Head of caudate nucleus (tissue), 42 donors: Measurements from ENCODE around the gene STARD10.
A peak's percentile ranks its signal among the peaks of the same experiment; 100 is the strongest.
"Not testable (repeated sequence)": the region's sequence is repeated elsewhere in the genome, so short reads cannot be mapped to it uniquely, and the experiment has no call there.

Experiments
- DNase-seq, 42 donors: peaks; one replicate each; pipeline versions ENCODE4 v3.0.0 to v3.0.0-alpha.2; 2020 to 2021; ENCODE audit warnings: mixed read lengths in 7 of 42
- intact Hi-C: fragments of 100-400 bp; cut with DNase I; formaldehyde crosslinking; loops from one replicate; pipeline ENCODE4 v1.15.0; 2022

Gene STARD10

DNA sequence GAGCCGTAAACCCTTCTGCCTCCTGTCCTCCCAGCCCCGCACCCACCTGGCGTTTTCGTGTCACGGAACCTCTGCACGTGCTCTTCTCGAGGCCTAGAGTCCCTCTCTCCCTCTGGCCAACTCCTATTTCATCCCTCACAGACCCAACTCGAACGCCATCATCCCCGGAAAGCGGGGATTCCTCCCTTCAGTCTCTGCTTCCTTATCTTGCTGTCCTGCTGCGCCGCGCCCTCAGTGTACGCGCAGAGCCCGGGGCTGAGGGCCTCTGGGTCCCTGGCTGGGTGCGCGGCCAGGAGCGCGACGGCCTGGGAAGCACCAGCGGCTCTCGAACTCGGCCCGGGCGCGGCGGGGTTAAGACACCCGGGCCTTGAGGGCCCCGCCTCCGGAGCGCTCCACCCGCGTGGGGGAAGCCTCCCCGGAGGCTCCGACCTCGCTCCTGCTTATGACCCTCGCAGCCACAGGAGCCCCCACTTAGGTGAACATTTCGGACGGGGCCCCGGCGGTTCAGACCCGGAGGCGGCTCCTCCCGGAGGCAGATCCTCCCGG lies 20.0 kb upstream of the STARD10 start:
- DNase-seq = peak in 41 of 42 donors; percentile 58 to 95 (median 88)
- intact Hi-C loops = no loop called here

DNA sequence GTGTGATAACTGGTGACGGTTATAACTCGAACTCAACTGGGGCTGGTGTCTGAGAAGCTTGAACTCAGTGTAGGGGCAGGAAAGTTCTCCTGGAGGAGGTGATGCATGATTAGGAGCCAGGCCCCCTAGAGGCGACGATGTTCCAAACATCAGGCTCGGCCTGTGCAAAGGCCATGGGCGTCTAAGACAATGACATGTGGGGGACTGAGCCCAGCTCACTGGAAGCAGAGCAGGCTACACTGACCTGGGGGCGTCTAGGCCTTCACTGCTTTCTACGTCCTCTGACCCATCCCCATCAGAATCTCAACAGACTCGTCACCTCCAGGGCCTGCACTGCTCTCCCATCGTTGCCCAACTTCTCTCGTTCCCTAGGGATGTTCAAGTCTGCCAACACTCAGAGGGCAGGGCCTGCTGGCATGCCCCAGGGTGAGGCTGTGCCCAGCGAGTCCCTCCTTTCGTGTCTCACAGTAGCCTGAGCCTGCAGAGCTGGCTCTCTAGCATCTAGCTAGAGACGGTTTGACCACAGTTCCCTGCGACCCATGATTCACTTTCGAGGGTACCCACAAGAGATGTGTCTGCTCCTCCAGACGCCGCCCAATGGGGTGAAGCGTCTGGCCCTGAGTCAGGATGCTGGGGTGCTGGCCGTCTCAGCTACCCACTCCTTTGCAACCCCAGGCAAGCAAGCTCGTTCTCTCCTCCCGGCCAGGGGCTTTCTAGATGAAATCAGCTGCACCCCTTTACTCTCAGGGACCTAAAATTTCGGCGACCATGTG lies 19.3 kb upstream of the STARD10 start:
- intact Hi-C loops = no loop called here

DNA sequence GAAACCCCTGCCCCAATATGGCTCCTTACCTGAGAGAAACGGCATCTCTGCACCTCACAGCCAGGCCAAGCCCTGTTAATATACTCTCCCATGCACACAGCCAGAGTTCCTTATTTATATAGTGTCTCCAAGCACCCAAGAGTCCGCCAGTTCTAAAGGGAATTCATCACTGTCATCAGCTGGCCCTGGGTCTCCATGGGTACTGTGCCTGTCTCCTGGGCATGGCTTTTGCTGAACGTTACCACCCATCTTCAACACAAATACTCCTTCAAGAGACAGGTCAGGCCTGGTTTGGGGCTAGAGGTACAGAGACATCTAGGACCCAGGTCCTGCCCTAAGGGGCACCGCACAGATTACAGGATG lies 18.7 kb upstream of the STARD10 start:
- intact Hi-C loops = no loop called here

More for the DNA sequence above, 19.3 kb upstream of the STARD10 start:
- DNase-seq = peak in 25 of 42 donors; percentile 39 to 79 (median 59)

DNA sequence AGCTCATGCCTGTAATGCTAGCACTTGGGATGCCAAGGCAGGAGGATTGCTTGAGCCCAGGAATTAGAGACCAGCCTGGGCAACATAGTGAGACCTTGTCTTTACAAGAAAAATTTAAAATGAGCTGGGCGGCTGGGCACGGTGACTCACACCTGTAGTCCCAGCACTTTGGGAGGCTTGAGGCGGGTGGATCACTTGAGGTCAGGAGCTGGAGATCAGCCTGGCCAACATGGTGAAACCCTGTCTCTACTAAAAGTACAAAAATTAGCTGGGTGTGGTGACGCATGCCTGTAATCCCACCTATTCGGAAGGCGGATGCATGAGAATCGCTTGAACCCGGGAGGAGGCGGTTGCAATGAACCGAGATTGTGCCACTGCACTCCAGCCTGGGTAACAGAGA lies 17.8 kb upstream of the STARD10 start:
- intact Hi-C loops, DNase-seq: not testable (repeated sequence)

More for the DNA sequence above, 18.7 kb upstream of the STARD10 start:
- no peak for DNase-seq

DNA sequence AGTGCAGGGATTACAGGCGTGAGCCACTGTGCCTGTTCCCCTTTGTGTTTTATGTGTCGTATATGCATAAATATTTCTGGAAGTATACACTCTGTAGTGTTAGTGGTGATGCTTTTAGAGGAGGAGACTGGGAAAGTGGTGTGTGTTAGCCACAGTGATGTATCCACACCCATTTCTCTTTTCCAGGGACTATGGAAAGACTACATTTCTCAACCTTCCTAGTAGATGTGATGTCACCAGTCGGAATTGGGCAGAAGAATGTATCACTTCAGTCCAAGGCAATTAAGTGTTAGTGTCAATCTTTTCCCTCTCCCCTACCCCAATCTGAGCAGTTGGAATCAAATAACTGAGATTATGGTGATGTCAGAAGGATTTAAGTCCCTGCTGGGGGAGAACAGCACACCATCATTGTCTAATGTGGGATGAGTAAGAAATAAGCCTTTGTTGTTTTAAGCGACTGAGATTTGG lies 14.5 kb upstream of the STARD10 start:
- no peak for DNase-seq
- intact Hi-C loops = no loop called here

DNA sequence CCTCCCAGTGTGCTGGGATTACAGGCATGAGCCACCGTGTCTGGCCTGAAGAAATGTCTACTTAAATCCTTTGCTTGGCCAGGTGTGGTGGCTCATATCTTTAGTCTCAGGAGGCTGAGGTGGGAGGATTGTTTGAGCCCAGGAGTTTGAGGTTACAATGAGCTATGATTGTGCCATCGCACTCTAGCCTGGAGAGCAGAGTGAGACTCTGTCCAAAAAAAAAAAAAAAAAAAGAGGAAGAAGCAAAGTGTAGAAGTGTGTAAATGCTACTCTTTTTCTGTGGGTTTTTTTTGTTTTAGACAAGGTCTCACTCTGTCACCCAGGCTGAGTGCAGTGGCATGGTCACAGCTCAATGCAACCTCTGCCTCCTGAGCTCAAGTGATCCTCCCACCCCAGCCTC lies 13.9 kb upstream of the STARD10 start:
- intact Hi-C loops = no loop called here
- no peak for DNase-seq

DNA sequence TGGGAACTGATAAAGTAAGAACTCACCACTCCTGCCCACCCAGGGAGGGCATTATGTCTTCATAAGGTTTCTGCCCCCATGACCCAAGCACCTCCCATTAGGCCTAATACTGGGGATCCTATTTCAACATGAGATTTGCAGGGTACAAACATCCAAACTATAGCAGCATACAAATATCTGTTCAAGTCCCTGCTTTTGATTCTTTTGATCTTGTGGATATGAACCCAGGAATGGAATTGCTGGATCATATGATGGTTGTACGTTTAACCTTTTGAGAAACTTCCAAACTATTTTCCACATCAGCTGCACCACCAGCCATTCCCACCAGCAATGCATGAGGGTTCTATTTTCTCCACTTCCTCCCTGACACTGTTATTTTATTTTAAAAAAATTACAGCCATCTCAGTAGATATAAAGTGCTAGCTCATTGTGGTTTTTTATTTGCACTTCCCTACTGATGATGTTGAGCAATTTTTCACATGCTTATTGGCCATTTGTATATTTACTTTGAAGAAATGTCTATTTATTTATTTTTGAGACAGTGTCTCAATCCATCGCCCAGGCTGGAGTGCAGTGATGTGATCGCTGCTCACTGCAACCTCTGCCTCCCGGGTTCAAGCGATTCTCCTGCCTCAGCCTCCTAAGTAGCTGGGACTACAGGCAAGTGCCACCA lies 13.3 kb upstream of the STARD10 start:
- DNase-seq = no peak
- intact Hi-C loops = no loop called here

DNA sequence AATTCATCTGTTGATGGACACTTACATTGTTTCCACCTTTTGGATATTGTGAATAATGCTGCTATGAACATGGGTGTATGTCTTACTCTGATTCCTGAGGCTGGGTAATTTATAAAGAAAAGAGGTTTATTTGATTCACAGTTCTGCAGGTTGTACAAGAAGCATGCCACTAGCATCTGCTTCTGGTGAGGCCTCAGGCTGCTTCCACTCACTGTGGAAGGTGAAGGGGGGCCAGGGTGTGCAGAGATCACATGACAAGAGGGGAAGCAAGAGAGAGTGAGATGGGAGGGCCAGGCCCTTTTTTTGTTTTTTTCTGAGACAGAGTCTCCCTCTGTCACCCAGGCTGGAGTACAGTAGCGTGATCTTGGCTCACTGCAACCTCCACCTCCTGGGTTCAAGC lies 12.5 kb upstream of the STARD10 start:
- intact Hi-C loops, DNase-seq: not testable (repeated sequence)

DNA sequence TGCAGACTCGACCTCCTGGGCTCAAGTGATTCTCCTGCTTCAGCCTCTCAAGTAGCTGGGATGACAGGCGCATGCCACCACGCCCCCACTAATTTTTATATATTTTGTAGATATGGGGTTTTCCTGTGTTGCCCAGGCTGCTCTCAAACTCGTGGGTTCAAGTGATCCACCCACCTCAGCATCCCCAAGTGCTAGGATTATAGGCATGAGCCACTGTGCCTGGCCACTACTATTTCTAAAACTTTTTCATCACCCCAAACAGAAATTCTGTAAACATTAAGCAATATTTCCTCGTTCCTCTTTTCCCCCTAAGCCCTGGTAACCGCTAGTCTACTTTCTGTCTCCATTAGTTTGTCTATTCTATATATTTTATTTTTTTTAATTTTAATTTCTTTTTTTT lies 11.4 kb upstream of the STARD10 start:
- DNase-seq = no peak
- intact Hi-C loops = no loop called here

DNA sequence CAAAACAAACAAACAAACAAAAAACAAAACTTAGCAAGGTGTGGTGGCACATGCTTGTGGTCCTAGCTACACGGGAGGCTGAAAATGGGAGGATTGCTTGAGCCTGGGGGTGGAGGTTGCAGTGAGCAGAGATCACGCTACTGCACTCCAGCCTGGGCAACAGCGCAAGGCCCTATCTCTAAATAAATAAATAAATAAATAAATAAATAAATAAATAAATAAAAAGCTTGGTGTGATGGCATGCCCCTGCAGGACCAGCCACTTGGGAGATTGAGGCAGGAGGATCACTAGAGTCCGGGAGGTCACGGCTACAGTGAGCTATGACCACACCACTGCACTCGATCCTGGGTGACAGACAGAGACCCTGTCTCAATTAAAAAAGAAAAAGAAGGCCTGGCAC lies 9.0 kb upstream of the STARD10 start:
- DNase-seq = no peak

DNA sequence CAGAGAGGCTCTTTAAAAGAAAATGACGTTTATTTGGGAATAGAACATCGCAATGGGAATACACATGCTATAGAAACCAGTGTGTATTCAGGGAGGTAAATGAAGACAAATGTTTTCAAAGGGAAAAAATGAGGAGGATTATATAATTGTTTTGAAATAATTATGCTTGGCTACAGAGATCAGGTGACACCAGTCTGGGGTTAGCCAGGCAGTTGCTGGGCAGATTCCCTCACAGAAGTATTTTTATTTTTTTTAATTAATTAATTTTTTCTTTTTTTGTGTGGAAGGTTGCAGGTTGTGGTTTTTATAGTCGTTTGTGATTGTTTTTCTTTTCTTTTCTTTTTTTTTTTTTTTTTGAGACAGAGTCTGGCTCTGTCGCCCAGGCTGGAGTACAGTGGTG lies 5.6 kb upstream of the STARD10 start:
- no peak for DNase-seq
- intact Hi-C loops = no loop called here

More for the DNA sequence above, 9.0 kb upstream of the STARD10 start:
- intact Hi-C loops = no loop called here

DNA sequence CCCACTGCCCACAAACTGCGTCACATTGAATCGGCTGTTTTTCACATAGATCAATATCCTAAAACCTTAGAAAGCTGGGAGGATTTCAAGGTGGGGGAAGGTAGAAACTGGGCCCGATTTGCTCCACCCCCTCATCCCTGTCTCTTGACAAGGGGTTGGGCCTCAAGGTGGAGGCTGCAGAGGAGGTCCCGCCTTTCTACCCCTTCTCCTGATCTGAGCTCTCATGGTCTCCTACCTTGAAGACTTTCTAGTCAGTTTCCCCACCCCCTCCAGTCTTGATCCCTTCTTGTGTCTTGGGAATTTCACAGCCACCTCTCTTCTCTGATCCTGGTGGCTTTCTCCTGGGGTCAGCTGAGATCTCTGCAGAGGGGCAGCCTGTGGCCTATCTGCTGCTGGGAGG lies 4.5 kb upstream of the STARD10 start:
- intact Hi-C loops = no loop called here
- no peak for DNase-seq

DNA sequence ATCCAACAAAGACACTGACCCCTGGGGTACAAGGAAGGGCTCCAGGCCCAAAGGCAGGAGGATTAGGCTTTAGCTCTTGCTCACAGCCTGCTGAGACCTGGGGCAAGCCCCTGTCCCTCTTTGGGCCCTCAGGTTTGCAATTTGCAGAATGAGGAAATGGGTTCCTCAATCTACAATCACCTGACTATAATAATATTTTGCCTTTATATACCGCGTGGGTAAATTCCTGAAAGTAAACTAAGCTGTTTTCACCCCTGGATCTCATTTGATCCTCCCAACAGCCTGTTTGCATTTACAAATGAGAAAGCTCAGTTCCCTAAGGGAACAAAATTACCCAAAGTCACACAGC lies 797 bp downstream of the STARD10 start:
- intact Hi-C loops = loop anchor here (2.0 kb wide), 1 partner anchor 68 kb away; no protein-coding TSS in a partner anchor
- DNase-seq = no peak

DNA sequence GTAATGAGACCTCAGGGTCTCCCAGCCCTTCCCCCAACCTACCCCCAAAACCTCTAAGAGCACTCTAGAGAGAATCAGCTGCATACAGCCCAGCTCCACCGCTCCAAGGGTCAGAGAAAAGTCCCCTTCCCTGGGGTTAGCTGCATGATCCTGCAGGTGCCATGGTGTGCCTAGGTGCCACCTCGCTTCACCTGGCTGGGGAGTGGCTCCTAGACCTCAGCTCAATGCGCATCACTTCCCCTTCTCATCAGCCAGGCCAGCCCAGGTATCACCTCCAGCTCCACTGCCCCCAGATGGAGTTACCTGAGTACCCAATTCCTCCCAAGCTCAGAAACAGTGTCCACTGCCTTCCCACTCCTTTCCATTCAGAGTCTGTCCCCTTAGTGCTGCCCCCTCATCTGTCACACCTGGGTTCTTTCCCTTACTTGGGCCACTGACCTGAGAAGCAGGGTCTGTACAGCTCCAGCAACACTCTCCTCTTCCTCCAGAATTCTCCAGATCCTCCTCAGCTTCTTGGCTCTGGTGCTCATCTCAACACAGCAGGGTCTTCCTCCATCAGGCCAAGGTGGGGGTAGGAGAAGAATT lies 1.3 kb downstream of the STARD10 start:
- no peak for DNase-seq
- intact Hi-C loops = loop anchor here (2.0 kb wide), 1 partner anchor 68 kb away; no protein-coding TSS in a partner anchor

DNA sequence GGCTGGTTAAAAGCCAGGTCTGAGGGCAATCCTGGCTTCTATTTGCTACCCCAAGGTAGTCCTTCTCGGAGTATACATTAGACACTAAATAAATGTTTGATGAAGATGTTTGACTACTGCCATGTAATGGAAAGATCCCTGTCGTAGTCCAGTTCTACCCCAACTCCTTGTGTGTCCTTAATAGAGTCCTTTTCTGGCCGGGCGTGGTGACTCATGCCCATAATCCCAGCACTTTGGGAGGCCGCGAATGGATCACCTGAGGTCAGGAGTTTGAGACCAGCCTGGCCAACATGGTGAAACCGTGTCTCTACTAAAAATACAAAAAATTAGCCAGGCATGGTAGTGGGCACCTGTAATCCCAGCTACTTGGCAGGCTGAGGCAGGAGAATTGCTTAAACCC lies 2.6 kb downstream of the STARD10 start:
- DNase-seq, intact Hi-C loops: not testable (repeated sequence)

DNA sequence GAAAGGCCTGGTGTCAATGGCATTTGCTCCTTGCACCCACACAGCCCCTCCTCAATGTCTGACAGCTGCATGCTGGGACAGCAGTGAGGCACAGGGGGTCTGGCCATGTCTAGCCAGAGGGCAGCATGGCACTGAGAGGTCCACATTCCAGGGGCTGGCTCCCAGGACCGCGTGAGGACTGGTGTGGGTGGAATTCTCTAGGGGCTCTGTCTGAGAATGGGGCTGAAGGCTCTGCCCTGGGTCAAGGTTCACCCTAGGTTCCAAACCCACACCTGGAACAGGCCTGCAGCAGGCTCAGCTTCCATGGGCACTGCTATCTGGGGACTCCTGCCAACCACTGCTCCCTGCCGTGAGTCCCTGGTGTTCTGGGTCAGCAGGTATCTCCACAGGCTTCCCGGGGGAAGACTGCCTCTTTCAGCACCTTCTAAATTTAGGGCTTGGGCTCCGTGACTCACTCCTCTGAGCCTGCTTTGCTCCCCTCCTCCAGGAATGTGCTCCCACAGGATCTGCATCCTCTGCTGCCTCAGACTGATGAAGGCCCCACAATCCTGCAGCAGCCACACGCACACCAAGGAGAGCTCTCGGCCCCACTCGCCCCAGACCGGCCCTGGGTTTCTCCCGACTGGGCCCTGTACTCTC lies 4.2 kb downstream of the STARD10 start:
- intact Hi-C loops = no loop called here
- peak; percentile 43 to 95 (median 72) for DNase-seq

DNA sequence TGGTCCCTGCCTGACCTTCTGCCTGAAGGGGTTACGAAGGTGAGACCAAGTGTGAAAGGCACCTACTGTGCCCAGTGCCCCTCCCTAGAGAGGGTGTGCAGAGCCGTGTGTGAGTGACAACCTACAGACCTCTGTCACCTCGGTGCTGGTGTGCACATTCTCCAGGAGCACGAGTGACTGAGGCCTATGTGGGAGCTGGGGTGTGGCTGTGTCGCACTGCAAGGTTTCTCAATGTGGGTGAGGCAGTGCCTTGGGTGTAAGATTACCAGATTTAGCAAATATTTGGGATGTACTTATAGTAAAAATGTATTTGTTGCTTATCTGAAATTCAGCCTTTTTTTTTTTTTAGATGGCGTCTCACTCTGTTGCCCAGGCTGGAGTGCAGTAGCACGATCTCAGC lies 5.6 kb downstream of the STARD10 start:
- intact Hi-C loops = no loop called here
- DNase-seq = peak in 34 of 42 donors; percentile 35 to 93 (median 72)

DNA sequence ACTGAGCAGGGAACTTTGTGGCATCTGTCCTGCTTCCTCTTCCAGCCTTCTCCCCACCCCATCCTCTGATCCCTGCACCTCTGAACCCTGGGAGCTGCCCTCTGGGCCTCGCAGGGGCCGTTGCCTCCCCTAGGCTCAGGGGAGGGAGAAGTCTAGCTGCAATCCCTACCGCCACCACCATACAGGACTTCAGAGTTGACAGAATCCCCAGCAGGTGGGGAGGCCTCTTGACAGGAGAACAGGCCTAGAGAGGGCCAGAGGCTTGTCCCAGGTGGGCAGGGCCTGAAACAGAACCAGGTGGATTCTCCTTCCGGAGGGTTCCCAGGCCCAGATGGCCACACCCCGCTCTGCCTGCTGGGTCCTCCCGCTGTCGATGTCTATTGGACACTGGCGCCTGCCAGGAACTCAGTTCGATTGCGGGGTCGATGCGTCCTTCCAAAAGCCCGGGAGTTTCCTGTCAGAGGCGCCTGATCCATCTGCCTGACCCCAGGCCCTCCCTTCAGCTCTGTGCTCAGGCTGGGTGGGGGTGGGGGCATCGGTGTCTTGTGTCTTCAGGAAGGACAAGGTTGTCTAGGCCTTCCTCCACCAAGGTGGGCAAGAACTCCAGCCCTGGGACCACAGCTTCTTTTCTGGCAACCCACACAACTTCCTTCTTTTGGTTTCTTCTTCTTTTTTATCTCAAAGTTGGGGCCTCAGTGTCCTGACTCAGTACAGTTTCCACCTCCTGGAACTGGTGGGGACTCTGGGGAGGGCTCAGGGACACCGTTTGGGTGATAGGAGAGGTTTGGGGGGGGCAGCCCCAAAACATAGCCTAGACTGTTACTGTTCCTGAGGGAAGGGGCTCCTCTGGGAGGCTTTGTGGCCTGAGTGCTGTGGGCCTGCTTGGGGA lies 6.4 kb downstream of the STARD10 start:
- DNase-seq = no peak
- intact Hi-C loops = no loop called here
